Left kidney (tissue), 2 donors: Measurements from ENCODE around the gene MST1R. TPM values are rescaled to one million over a fixed set of nuclear protein-coding genes. Genes with fewer than 3 reads are reported as not detected.

Experiments used
- DNase-seq: peaks from one replicate; pipeline ENCODE4 v3.0.0-alpha.2; 2013
- polyA plus RNA-seq: library from polyadenylated mRNA; unstranded; fragments of 120-200 nt; gene quantifications from one replicate; pipeline ENCODE4 v1.2.1, GENCODE V29; 2013; ENCODE audit not compliant: insufficient read length

MST1R gene
- polyA plus RNA-seq, 1 donor: 2.8 TPM

- DNase-seq: no peak
These were observed 26.0 kb downstream of the MST1R start for GRCh38 chr3:49877716-49878115.

GRCh38 chr3:49876567-49876966 is 27.1 kb downstream of the MST1R start:
- no peak for DNase-seq

DNA sequence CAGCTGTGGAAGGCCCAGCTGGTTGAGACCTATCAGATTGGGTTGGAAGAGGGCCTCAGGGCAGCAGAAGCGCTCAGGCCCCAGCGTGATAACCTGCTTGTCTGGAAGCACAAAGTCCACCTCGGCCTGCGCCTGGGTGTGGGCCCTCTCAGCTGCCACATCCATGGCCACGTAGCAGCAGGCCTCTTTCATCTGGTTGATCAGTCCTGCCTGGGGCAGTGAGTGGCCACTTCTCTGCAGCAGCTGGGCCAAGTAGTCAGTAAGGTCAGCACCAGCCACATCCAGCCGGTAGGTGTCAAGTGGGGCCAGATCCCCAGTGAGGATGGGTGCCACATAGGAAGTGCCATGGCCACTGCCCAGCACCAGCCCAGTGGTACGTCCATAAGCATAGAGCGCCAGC is 30.1 kb downstream of the MST1R start:
- DNase-seq: no peak

GRCh38 chr3:49872801-49873281 is 30.8 kb downstream of the MST1R start:
- no peak for DNase-seq

- no peak for DNase-seq
These were observed 32.0 kb downstream of the MST1R start for GRCh38 chr3:49871531-49872153.

GRCh38 chr3:49869525-49870126 is 34.0 kb downstream of the MST1R start, which contains the start of gene CAMKV:
TSS of gene CAMKV (minus strand) at chr3:49869906. CDS start at chr3:49862388, 7,518 bp downstream.
- no peak for DNase-seq

- DNase-seq: no peak
These were observed 34.7 kb downstream of the MST1R start for GRCh38 chr3:49868862-49869466.

DNA sequence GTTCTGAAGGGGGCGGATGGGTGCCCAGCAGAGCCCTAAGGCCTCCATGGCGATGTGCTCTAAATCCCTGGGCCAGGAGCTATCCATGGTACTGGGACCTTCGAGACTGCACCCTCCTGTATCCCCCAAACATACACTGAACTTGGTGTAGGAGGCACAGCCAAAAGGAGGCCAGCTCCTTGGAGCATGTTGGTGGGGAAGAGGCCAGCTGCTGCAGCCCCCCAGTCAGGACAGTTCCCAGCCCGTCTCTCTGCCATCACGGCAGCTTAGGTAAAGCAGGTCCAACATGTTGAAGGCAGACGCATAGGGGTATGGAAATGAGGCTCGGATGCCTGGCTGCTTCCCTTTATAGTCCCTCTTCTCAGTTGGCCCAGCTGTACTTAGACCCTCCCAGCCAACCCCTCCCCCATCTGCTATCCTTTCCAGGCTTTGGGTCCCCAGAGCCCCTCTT is 35.8 kb downstream of the MST1R start:
- DNase-seq: peak; percentile 58

DNA sequence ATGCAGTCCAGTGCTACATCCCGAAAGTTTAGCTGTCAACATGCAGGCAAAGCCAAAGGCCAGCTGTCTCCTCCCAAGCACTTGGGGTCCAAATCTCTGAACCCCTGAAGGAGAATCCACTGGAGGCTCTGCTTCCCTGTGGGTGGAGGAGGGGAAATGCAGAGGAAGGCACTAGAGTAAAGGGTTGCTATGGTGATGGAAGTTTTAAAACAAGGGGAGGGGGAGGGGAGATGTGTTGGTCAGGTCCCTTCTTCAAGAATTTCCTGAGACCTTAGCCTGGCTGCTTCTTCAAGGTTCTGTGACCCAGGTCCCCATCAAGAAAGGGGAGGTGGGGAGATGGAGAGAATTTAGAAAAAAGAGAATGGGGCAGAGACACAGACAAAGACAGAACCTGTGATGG is 36.3 kb downstream of the MST1R start:
- DNase-seq: no peak

DNA sequence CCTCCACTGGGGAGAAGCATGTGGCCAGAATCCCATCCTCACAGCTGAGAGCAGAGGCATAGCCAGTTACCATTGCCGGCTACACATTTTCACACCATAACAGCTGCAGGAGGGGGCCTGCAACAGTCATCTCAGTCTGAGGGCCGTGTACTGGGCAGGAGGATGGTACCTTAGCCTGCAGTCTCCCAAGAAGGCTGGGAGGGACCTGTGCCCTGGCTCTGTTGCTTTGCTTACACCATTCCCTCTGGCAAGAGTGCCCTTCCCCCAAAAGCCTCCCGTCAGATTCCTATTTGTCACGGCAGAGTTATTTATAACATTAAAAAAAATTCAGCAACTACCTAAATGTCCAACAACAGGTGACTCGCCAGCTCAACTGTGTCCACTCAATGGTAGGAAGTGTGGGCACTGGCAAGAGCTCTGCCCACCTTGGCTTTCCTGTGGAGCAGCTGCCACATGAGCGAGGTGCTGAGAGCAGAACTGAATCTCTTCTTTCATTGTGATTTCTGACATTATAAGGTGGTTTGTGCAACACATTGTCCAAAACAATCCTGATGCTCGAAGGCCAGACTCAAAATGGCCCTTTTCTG is 38.4 kb downstream of the MST1R start:
- no peak for DNase-seq

DNA sequence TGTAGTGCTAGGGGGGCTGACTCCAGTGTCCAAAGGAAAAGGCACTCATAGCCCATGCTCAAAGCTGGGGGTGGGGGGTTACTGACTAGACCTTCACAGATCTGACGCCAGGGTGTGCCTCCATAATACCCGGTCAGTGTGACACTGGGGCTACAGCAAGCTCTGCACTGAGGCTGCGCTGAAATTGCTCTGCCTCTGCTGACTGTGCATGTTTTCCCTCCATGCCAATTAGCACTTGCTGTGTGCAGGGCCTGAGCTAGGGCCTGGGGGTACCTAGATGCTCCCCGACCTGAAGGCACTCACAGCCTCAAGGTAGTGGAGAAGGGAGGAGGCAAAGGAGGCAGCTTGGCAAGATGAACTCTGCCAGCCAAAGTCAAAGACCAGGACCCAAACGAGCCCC is 39.2 kb downstream of the MST1R start:
- DNase-seq: no peak

DNA sequence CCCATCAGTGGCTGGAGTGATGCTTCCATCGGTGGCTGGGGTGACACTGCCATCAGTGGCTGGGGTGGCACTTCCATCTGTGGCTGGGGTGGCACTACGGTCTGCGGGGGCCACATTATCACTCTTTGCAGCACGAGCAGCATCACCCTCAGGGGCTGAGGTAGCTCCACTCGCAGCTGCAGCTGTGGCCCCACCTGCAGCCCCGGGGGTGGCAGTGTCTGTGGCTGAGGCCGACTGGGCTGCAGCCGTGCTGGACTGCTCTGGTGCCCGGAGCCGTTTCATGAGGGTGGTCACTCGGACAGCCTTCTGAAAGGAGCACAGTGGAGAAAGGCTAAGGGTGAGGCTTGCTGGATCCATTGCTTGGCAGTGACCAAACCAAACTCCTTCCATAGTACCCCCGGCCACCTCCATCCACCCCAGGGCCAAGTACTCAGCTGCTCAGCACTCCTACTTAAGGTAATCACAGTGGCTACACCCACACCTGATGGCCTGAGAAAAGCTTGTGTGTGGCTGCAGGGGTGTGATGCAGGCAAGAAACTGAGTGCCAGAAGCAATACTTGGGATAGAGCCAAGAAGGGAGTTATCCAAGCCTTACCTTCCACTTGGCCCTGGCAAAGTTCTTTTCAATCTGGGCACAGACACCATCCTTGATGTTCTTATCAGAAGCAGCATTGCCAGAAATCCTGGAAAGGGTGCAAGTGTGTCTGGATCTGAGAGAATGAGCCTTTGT is 43.9 kb downstream of the MST1R start:
- no peak for DNase-seq

- DNase-seq: peak; percentile 96
These were observed 47.3 kb downstream of the MST1R start, which contains the start of gene TRAIP for GRCh38 chr3:49856181-49857005. TSS of gene TRAIP (minus strand) at chr3:49856564. CDS start at chr3:49856453, 111 bp downstream.

DNA sequence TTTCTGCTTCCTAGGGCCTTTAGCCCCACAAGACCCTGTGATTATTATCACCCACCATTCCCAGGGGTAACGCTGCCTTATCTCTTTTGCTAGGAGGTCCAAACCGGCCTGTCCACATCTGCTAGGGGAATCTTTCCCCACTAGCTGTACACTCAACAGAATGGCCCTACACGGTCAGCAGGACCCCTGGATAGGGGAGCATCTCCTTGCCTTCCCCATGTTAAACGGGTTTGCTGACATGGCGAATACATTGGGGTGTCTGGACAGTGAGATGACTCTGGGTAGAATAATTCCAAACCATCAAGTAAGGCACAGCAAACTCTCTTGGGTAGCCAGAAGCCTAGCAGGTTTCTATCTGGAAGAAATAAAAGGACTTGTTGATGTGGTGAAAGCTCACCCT is 48.0 kb downstream of the MST1R start:
- DNase-seq: no peak

DNA sequence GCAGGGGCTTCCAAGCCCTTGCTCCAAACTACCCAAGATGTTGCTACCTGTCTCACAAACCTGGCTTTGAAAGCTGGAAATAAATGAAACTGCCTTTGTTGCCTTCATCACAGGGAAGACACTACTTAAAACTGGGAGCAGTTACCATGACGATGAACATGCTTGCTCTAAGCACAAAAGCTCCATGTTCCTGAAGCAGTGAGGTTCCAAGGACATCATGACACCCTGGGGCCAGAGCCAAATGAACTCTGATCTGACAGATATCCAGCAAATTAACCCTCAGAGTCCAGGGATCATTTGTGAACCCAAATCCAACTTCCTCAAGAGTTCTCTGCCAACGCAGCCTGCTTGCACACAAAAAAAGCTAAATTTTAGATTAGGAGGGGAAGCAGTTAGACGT is 58.0 kb downstream of the MST1R start:
- DNase-seq: no peak

- no peak for DNase-seq
These were observed 59.0 kb downstream of the MST1R start for GRCh38 chr3:49844464-49845183.

- no peak for DNase-seq
These were observed 60.7 kb downstream of the MST1R start for GRCh38 chr3:49842843-49843517.

DNA sequence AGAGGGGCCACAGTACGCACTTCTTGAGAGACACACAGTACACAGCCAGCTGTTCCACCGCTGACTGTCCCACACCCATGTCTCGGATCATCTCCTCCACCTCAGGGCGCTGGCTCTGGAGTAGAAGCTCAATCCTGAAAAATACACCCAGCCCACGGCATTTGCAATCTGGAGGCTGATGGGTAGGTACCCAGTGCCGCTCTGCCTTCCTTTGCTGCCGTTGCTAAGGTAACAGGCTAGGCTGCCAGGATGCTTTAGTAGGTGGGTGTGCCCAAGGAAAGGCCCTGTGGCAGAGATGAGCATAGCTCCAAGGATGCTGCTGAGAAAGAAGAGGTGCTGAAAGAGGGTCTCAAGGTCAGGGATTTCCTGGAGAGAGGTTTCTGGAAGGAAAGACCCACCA is 61.9 kb downstream of the MST1R start:
- no peak for DNase-seq

- DNase-seq: peak; percentile 5
These were observed 62.5 kb downstream of the MST1R start for GRCh38 chr3:49841126-49841696.

GRCh38 chr3:49840388-49840787 is 63.3 kb downstream of the MST1R start:
- DNase-seq: no peak
